NCI-H2171 treated with DMSO at 0.1 percent for 48 hours (cell line): ENCODE results near the gene ABAT.

ENCODE experiments used
- DNase-seq: peaks from one replicate; lab custom pipeline; 2025; lab: John Stamatoyannopoulos, UW

The ABAT gene

DNA sequence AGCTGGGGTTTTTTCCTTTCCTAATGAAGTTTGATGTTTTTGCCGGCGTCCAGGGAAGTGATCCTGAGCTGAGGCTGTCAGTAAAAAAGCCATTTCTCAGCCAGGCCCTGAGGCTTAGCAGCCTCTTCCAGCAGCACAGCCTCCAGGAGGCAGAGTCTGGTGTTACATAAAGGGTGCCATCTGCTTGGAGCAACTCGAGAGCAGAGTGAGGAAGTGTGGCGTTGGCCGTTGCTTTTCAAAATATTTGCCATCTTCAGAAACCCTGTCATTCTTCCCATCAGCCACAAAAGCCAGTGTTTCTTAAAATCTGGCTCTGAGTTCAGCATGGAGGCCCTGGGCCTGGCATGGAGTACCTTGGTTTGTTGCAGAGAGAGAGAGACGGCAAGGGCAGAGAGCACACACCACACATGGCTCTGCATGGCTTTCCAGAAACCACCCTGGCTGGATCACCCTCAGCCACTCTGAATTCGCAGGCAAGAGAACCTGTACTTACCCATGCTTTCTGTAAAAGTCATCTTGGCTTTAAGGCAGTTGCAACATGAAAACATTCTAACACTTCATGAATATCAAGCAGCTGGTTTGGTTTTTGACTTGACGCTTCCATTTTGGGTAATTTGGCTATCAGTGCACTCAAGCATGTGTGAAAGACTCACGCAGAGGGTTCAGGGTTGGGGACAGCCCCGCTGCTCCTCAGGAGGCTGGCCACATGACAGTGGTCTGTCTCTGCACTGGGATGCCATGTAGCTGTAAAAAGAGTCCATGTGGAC, 144.3 kb downstream of the ABAT start:
- DNase-seq: no peak

- no peak for DNase-seq
These were observed 145.1 kb downstream of the ABAT start for GRCh38 chr16:8819411-8820034.

GRCh38 chr16:8822403-8822802, 148.0 kb downstream of the ABAT start:
- DNase-seq: no peak

GRCh38 chr16:8826278-8826879, 152.0 kb downstream of the ABAT start:
- DNase-seq: no peak

DNA sequence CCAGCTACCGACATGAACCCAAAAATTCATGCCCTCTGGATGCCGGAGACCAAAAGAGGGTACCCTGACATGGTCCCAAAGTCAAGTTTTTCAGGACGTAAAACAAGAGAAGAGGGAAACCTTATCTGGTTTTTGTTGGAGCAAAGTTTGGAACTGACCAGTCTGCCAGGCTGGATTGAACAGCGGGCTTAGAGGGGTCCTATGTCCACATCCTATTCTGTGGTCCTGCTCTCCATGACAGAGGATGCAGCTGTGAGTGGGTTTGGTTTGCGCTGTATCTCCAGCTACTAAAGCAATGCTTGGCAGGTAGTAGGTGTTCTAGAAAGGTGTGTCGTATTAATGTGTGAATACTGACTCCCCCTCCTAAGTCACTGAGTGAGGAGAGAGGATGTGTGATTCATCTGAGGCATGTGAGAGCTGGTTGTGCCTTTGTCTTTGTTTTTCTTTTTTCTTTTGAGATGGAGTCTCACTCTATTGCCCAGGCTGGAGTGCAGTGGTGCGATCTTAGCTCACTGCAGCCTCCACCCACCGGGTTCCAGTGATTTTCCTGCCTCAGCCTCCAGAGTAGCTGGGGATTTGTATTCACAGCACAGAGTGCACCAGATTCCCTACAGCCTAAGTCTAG, 154.2 kb downstream of the ABAT start:
- DNase-seq: no peak

DNA sequence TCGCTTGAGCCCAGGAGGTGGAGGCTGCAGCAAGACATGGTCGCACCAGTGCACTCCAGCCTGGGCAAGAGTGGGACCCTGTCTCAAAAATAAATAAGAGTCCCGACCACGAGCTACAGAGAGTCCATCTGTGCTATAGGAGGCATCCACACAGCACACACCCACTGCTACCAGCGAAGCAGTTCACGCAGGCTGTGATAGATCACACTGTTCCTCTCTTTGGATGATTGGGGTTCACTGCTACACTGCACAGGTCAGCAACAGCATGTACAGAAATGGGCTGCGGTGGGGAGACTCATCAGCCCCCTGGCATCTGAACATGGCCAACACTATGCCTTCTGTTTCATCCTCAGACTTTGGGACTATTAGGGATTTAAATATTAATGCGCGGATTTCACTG, 157.0 kb downstream of the ABAT start:
- no peak for DNase-seq

GRCh38 chr16:8831871-8832716, 157.7 kb downstream of the ABAT start:
- no peak for DNase-seq

DNA sequence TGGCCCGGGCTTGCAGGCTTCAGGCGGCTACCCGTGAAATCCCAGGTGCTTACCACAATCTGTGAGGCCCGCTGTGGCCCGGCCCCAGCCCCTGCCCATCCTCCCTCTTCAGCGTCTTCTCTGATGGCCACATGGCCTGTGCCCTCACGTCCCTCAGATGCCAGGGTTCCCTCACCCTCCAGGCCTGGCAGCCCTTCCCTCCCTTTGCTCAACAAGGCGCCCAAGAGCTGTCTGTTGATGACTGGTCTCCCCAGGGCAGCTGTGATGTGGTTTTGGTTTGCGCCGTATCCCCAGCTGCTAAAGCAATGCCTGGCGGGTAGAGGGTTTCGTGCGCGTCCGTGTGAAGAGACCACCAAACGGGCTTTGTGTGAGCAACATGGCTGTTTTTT, 158.3 kb downstream of the ABAT start:
- no peak for DNase-seq
